ENCODE results near the gene ANLN.

- TF ChIP-seq ZBTB21 (tag by site-specific recombination; IDR thresholded peaks at IDR 0.05), result no peak
- TF ChIP-seq YY1 (tag by site-specific recombination; IDR thresholded peaks at IDR 0.05), result no peak
- TF ChIP-seq KLF16 (tag by site-specific recombination; IDR thresholded peaks at IDR 0.05), result no peak
- TF ChIP-seq PATZ1 (tag by site-specific recombination; IDR thresholded peaks at IDR 0.05), result peak; percentile 85
- TF ChIP-seq ZNF704 (tag by site-specific recombination; IDR thresholded peaks at IDR 0.05), result no peak
- no peak for TF ChIP-seq FEZF1 (tag by site-specific recombination; IDR thresholded peaks at IDR 0.05)
- no peak for TF ChIP-seq ZNF510 (tag by site-specific recombination; IDR thresholded peaks at IDR 0.05; ENCODE audit: insufficient replicate concordance)
- TF ChIP-seq CTCF (tag by site-specific recombination; IDR thresholded peaks at IDR 0.05), result no peak
- TF ChIP-seq ZBTB1 (tag by site-specific recombination; IDR thresholded peaks at IDR 0.05), result no peak
- TF ChIP-seq ZNF791 (tag by site-specific recombination; IDR thresholded peaks at IDR 0.05), result no peak
Observed at GRCh38 chr7:36389371-36390198, at the start of gene ANLN.

Measured in HEK293 (cell line).